Stimulated activated CD8-positive, alpha-beta memory T cell treated with anti-CD3 and anti-CD28 coated beads, Interleukin-12 subunit alpha, Interleukin-12 subunit beta, amount 100 ng/mL, for 1 hour (primary cell): ENCODE results near the gene MLEC.
"Not testable (repeated sequence)": the region's sequence is repeated elsewhere in the genome, so short reads cannot be mapped to it uniquely, and the experiment has no call there.

ENCODE experiments used
- DNase-seq: peaks from one replicate; pipeline ENCODE4 v3.0.0-alpha.2; 2020; ENCODE audit warnings: low read depth

Gene MLEC

DNA sequence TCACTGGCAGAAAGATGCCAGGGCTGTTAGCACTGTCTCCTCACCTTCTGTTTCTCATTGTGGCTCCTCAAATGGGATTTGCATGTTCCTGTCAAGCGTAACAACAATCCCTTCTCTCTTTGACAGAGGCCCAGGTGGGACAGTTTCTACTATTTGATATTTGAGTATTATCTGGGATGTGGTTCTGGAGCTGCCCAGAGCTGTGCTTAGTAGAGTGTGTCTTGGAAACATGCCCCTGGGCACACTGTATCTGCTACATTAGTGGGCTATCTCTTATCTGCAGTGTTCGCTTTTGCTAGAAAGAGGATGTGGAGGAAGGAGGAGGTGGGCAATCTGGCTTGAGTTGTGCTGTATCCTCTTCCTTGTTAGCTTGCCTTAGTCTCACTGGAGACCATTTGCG, 34.9 kb downstream of the MLEC start:
- no peak for DNase-seq

DNA sequence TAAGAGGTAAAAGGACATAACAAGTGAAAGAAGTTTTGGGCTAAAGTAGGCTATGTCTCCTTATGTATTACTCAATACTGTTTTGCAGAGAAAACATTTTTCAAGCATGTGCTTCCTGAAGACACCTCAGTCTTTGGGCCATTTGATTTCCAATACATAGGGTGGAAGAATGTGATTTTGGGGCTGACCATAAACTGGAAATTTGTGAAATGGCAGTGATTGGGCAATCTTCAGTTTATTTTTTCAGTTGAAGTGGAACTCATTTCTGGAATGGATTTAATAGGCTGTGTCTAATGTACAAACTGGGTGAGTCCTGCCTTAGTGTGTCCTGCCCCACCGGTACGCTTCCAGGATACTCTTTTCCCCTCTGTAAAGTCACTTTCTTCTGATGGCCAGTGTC, 35.8 kb downstream of the MLEC start:
- DNase-seq = no peak

DNA sequence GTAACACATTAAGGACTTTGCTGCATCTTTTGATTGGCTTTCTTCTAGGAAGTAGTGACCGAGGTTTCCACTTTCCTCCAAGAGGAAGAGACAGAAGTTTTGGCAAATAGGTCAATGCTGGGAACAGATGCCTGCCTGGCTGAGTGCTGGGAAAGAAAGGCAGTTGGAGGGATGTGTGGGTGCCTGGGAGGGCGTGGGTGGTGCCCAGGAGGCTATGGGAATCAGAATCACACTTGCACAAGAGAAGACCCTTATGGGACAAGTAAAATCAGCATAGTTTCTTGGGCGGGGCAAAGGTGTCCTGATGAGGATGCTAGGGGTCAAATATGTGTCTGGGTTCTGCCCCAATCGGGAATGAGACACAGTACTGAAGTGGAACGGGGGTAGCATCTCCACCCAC, 37.8 kb downstream of the MLEC start:
- DNase-seq = no peak

DNA sequence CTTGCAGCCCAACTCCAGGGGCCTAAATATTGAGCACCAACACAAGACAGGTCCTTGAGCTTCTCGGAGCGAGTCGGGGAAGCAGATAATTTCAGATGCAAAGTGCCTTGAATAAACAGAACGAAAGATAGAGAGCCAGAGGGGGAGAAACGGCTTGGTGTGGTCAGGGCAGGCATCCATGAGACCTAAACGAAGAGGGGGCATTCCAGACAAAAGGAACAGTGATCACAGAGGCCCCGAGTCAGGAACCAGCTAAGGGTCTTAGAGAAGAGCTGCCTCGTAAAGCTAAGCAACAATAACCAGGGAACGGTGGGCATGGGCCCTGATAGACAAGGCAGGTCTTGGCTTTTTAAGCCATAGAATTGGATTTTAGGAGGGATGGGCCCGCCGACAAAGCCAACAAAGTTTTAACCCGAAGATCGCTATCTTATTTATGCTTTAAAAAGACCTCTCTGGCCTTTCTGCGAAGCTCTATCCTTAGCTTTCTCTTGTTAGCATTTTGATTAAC, 38.3 kb downstream of the MLEC start:
- DNase-seq = no peak

DNA sequence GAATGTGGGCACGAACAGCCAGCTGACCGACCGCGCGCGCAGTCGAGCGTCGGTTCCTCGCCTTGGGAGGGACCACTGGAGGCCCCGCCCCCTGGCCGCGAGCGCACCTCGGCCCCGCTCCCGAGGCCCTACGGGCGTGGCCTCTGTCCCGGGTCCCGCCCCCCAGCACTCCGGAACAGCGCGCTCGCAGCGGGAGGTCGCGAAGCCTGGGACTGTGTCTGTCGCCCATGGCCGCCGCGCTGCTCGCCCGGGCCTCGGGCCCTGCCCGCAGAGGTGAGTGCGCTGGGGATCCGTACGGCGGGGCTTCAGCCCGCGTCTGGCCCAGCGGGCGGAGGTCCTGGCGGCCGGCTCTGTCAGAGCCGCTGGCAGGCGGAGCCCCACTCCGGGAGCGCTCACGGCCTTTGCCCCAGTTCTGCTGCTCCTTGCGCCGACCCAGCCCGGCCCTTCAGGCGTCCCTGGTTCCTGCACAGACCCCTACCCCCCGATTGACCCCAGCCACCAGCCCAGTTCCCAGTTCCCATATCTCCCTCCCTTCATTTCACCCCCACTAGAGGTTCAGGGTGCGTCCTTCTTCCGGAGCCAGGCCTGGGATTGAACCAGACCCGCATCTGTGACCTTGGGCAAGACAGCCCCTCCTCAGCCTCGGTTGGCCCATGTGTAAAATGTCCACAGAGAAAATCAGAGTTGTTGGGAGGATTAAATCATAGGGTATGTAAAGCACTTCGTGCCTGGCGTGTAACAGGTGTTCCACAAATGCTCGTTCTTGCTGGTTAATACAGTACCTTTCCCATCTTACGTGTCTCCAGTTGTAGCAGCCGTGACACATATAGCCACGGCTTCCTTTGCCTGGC, 38.9 kb downstream of the MLEC start, which contains the start of gene ACADS:
TSS of gene ACADS (plus strand) at position 168 of the 851 bp plus-strand sequence. CDS start at position 228, 60 bp downstream.
- peak; percentile 78 for DNase-seq

DNA sequence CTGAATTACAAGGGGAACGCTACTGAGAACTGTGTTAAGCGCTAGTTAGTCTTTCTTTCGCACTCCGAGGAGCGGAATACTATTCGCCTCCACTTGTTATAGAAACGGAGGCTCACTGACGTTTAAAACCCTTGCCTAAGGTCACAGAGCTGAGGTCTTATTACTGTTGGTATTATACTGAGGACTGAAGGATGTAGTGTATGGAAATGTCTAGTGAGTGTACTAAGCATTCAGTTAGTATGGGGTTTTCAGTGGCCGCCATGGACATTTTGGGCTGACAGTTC, 39.5 kb downstream of the MLEC start:
- no peak for DNase-seq

DNA sequence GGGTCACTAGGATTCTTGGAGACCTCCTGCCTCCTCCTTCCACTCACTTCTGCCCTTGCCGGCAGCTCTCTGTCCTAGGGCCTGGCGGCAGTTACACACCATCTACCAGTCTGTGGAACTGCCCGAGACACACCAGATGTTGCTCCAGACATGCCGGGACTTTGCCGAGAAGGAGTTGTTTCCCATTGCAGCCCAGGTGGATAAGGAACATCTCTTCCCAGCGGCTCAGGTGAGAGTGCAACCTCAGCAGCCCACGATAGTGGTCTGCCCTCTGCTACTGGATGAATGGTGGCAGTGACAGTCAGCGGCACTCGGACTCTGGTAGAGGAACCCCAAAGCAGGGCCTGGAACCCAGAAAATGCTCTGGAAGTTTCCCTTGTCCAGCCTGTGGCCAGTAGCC, 40.0 kb downstream of the MLEC start:
- DNase-seq = no peak

DNA sequence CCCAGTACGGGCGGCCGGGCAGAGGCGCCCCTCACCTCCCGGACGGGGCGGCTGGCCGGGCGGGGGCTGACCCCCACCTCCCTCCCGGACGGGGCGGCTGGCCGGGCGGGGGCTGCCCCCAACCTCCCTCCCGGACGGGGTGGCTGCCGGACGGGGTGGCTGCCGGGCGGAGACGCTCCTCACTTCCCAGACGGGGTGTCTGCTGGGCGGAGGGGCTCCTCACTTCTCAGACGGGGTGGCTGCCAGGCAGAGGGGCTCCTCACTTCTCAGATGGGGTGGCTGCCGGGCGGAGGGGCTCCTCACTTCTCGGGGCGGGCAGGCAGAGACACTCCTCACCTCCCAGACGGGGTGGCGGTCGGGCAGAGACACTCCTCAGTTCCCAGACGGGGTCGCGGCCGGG, 45.2 kb downstream of the MLEC start:
- not testable (repeated sequence) for DNase-seq

DNA sequence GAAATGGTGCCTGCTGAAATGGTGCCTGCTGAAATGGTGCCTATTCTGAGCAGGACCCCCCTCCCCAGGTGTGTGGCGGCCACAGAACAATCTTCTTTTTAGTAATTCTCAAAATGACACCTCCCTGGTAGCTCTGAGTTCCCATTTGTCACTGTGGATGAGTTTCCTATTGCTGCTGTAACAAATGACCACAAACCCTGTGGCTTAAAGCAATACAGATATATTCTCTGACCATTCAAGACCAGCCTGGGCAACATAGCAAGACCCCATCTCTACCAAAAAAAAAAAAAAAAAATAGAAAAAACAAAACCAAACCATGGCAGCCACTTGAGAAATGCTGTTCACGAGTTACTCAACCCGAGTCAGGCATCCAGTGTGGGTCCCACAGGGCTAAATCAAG, 46.6 kb downstream of the MLEC start:
- no peak for DNase-seq

DNA sequence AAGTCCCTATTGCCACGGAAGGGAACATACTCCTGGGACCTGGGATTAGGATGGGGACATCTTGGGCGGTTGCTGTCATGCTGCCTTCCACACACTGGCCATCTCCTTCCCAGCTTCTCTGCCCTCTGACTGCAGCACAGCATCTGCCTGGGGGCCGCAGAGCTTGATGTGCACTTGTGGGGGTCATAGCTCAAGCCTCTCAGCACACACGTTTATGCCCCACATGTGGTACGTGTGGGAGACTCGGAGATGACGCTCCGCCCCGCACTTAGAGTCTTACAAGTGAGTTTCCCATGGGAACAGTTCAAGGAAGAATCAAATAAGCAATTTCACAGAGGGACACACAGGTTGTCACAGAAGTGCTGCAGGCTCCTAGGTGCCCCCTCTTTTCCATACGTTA, 47.3 kb downstream of the MLEC start:
- no peak for DNase-seq

DNA sequence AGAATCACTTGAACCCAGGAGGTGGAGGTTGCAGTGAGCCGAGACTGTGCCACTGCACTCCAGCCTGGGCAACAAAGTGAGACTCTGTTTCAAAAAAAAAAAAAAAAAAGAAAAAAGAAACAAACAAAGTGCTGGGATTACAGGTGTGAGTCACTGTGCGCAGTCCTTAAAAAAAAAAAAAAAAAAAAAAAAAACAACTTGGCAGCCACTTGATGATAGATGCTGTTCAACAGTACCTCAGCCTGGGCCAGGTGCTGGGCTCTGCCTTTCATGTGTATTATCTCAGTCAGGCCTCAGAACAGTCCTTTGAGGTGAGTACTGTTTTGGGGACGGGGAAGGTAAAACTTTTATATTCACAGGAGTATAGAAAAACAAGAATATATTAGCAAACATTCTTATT, 48.2 kb downstream of the MLEC start:
- no peak for DNase-seq

DNA sequence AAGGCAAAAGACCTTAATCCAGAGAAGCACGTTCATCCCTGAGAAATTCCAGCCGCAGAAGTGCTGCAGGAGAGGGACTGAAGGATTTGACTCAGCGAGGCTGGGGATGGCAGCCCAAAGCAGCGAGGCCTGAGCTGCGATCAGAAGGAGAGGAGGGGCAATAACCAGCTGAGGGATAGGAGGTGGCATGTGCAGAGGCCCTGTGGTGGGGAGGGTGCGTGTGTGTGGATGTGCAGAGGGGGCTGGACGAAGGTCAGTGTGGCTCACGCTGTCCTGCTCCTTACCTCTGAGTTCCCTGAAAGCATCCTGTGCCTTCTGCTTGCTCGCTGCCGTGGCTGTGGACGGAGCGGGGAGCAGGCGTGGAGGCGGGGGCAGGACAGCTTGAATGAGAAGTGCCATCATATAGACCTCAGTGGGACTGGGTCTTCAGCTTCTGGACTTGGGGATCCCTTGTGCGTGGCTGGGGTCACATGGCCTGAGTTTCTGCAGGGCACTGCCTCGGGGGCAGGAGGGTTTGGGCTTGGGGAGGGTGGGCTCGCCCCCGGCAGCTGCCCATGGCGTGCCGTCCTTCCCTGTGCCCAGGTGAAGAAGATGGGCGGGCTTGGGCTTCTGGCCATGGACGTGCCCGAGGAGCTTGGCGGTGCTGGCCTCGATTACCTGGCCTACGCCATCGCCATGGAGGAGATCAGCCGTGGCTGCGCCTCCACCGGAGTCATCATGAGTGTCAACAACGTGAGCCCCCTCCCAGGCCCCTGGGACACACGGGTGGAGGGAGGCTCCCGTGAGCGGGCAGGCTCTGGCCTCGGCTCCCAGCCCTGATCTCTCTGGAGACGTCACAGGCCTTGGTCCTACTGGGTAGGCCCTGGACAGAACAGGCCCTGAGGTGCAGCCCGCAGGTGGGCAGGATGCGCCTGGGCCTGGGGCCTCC, 49.7 kb downstream of the MLEC start:
- no peak for DNase-seq

DNA sequence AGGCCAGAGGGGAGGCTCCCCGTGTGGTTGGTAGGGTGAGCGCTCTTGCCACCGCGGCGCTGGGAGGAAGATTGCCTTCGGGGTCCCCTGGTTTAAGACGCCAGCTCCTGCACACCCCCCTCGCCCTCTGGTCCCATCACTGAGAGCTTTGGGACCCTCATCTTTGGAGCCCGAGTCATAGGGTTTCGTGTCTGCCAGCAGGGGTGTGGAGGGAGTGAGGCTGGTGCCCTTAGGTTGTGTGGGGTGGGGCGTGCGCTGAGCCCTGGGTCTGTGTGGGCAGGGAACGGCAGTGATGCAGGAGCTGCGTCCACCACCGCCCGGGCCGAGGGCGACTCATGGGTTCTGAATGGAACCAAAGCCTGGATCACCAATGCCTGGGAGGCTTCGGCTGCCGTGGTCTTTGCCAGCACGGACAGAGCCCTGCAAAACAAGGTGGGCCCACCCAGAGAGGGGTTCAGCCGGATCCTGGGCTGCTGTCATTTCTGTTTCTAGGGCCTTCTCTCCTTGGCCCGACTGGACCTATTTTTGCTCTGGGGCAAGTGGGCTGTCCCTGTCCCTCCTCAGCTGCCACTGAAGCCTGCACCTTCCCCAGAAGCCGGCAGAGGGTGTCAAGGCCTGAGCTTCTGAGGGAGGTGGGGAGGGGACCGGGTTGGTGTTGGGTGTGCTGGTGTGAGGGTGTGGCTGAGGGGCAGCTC, 50.8 kb downstream of the MLEC start:
- no peak for DNase-seq

DNA sequence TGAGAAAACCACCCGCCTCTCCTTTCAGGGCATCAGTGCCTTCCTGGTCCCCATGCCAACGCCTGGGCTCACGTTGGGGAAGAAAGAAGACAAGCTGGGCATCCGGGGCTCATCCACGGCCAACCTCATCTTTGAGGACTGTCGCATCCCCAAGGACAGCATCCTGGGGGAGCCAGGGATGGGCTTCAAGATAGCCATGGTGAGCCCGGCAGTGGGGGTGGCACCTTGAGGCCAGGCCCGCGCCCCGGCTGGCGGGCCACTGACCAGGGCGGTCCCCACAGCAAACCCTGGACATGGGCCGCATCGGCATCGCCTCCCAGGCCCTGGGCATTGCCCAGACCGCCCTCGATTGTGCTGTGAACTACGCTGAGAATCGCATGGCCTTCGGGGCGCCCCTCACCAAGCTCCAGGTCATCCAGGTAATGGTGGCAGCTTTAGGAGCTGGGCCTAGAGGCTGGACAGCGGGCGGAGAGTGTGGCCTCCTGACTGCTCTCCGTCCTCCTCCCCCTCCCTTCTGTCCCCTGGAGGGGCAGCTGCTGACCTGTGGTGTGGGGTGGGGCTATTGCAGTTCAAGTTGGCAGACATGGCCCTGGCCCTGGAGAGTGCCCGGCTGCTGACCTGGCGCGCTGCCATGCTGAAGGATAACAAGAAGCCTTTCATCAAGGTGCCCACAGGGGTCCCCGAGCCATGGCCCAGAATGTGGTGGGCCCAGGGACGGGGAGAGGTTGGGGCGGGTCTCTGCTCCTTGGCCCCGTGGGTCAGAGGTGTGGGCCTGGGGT, 51.5 kb downstream of the MLEC start:
- DNase-seq = no peak

DNA sequence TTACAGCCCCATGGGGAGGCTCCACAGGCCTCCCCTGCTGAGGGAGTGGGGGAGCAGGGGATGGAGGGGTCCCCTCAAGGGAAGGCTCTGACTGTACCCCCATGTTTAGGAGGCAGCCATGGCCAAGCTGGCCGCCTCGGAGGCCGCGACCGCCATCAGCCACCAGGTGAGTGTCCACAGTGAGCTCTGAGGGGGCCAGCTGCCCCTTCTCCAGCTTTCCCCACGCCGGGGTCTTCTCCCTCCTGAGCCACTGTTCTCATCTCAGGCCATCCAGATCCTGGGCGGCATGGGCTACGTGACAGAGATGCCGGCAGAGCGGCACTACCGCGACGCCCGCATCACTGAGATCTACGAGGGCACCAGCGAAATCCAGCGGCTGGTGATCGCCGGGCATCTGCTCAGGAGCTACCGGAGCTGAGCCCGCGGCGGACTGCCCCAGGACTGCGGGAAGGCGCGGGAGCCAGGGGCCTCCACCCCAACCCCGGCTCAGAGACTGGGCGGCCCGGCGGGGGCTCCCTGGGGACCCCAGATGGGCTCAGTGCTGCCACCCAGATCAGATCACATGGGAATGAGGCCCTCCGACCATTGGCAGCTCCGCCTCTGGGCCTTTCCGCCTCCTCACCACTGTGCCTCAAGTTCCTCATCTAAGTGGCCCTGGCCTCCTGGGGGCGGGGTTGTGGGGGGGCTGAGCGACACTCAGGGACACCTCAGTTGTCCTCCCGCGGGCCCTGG, 52.2 kb downstream of the MLEC start:
- no peak for DNase-seq

DNA sequence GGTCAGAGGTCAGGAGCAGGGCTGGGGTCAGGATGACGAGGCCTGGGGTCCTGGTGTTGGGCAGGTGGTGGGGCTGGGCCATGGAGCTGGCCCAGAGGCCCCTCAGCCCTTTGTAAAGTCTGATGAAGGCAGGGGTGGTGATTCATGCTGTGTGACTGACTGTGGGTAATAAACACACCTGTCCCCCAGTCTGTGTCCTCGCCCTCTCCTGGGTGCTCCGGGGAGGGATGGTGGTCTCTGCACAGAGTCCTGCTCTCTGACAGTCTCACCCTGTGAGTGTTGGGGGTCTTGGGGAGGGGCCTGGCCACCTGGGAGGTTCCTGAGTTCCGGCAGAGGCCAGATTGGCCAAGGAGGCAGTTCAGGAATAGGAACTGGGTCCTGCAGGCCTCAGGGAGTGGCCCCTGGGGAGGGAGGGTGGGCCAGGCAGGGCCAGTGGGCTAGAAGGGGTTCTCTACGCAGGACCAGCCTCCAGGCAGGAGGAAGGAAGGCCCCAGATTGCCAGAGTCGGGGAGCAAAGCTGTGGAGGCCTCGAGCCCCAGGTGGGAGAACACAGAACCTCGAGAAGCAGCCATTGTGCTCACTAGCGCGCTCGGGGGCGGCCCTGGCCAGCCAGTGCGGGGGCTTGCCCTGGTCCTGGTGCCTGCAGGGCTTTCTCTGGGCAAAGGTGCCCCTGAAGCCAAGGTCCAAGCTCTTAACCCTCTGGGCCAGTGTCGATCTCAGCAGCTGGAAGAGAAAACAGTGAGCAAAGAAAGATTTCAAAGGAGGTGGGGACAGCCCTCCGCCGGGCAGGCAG, 53.1 kb downstream of the MLEC start:
- DNase-seq = no peak

DNA sequence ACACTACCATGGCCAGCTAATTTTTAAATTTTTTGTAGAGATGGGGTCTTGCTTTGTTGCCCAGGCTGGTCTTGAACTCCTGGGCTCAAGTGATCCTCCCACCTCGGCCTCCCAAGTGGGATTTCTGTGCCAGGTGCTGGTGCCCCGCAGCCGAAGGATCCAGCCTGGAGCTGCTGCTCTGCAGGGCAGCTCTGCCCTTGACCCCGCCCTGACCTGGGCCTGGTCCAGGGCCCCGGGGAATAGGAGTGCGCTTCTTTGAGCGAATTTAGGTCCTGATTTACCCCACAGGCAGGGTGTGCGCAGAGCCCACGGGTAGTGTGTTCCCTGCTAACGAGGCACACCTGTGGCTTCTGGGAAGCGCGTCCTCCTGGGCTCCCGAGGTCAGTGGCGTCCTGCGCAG, 53.9 kb downstream of the MLEC start:
- no peak for DNase-seq

DNA sequence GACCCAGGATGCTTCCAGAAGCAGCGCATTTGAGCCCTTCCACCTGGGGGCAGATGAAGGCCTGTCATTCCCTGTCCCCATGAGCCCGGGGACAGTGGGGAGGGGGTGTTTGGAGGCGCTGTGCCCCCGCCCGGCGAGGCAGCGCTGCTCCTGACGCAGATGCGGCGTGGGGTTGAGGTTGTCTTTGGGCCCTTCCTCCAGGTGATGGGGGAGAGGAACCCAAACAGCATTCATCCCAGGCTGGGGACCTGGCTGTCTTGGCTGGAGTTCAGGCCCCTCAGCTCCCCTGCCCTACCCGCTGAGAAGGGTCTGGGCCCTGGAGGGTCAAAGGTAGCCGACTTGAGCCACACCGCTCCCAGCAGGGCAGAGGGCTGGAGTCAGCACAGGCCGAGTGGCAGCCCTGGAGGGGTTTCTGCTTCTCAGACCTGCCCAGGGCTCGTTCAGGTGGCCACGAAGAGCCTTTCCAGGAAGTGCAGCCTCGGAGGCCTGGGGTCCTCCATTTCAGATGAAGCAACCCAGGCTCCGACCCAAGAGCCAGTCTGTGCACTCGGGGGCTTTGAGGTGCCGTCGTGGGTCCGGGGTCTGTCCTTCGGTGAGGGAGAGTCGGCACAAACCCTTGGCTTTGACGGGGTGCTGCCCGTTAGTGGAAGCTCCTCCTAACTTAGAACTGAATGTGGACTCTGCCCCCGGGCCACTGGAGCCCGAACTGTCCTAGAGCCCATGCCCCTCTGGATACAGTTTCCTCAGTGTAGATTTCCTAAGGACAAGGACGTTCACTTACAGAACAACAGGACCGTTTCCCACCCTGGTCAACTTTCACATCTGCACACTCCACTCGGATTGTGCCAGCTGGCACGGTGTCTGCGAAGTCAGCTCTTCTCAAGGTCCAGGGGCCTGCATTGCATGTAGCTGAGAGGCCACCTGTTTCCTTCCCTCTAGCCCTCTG, 54.8 kb downstream of the MLEC start:
- no peak for DNase-seq

DNA sequence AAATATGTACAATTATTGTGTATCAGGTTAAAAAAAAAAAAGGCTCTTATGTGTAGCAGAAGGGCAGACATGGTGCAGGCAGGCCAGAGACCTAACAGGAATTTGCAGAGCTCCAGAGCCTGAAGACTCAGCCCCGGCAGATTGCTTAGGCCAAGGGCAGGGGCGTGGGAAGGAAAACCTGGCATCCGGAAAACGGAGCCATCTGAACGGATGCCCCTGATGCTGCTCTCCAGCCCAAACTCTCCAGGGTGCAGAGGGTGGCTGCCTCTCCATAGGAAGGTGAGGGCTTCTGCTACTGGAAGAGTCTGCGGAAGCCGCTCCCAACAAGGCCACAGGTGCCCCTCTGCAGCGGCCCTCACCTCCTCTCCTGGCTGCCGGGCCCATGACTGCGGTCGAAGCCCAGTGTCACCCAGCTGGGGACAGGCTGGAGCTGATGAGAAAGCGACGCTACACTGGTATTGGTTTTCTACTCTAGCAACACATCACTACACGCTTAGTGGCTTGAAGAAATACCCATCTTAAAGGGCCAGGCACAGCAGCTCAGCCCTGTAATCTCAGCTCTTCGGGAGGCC, 58.1 kb downstream of the MLEC start:
- no peak for DNase-seq
